Prostate gland (tissue), 2 donors: Measurements from ENCODE around the gene CORIN.

Experiments used
- CTCF ChIP-seq, 4 experiments: fragments of 200-600 bp in 2 of 4; fragments of 450-650 bp in 2 of 4; sonication (generic) in 2 of 4; IDR thresholded peaks; 1 replicate in 3 of 4; 2 replicates in 1 of 4; pipeline ENCODE4 v1.5.1; 2016 to 2019; ENCODE audit warnings: antibody characterized with exemption in 4 of 4, mild to moderate bottlenecking in 2 of 4, moderate library complexity in 2 of 4
- POLR2A ChIP-seq: fragments of 450-650 bp; IDR thresholded peaks from one replicate; pipeline ENCODE4 v1.6.1; 2016; ENCODE audit warnings: antibody characterized with exemption, mild to moderate bottlenecking
- POLR2AphosphoS5 ChIP-seq: sonication (generic); formaldehyde crosslinking; IDR thresholded peaks from one replicate; pipeline ENCODE4 v1.6.1; 2017; ENCODE audit warnings: antibody characterized with exemption

- no peak for TF ChIP-seq CTCF (IDR thresholded peaks at IDR 0.05)
- no peak for TF ChIP-seq POLR2A
- no peak for TF ChIP-seq POLR2AphosphoS5
These were observed 101.7 kb downstream of the CORIN start for GRCh38 chr4:47736146-47736545.
